ENCODE measurements around the gene C11orf97.
A peak's percentile ranks its signal among the peaks of the same experiment; 100 is the strongest.

C11orf97 gene

GRCh38 chr11:94493281-94494125 is 18.8 kb upstream of the C11orf97 start, which contains the start of the genes ANKRD49 and MRE11:
ANKRD49 (plus strand) TSS chr11:94493984; CDS start chr11:94496694, 2,710 bp downstream.
MRE11 (minus strand) TSS chr11:94493844; CDS start chr11:94492801, 1,043 bp downstream.
- TF ChIP-seq CTCF (IDR thresholded peaks at IDR 0.05; ENCODE audit: low read depth, low read length, poor library complexity, severe bottlenecking) = no peak
- TF ChIP-seq EZH2phosphoT487 (IDR thresholded peaks at IDR 0.05; ENCODE audit: borderline replicate concordance, low read length) = no peak

GRCh38 chr11:94494126-94494680 is 18.1 kb upstream of the C11orf97 start:
- H3K4me3 ChIP-seq (ENCODE audit: low read length) = peak overlapping the region; percentile 89

More at GRCh38 chr11:94493281-94494125, 18.8 kb upstream of the C11orf97 start, which contains the start of the genes ANKRD49 and MRE11:
- no peaks in the 10 kb centered on the region for H3K9me3 ChIP-seq (ENCODE audit: control insufficient read depth, insufficient read depth, low read length)
- H3K4me2 ChIP-seq (ENCODE audit: low read length) = peak within 1 kb of the TSS; percentile 78
- H3K4me1 ChIP-seq (ENCODE audit: control insufficient read depth, low read length) = peaks cover 22% of the 10 kb centered on the region
- H3K27me3 ChIP-seq (ENCODE audit: control insufficient read depth, low read length) = no peaks in the 10 kb centered on the region
- H3K9me2 ChIP-seq (replicated peaks; ENCODE audit: control insufficient read depth, low read length) = no peaks in the 10 kb centered on the region
- peaks cover 70% of the 10 kb centered on the region for H3K79me2 ChIP-seq (ENCODE audit: control insufficient read depth, low read length)
- peaks cover 61% of the 10 kb centered on the region for H3K36me3 ChIP-seq (ENCODE audit: control insufficient read depth, low read length)
- peak within 1 kb of the TSS; percentile 53 for H3K27ac ChIP-seq (ENCODE audit: low read depth, low read length)
- H3F3A ChIP-seq (ENCODE audit: control insufficient read depth, insufficient read depth) = no peaks in the 10 kb centered on the region
- peak within 1 kb of the TSS; percentile 89 for H3K4me3 ChIP-seq (ENCODE audit: low read length)
- H4K20me1 ChIP-seq (ENCODE audit: control insufficient read depth, insufficient read depth, low read depth, low read length) = no peaks in the 10 kb centered on the region

GRCh38 chr11:94500181-94500580 is 12.1 kb upstream of the C11orf97 start:
- no peaks in the 10 kb centered on the region for H3K9me2 ChIP-seq (replicated peaks; ENCODE audit: control insufficient read depth, low read length)
- H3K27ac ChIP-seq (ENCODE audit: low read depth, low read length) = no peak overlapping the region
- H3K36me3 ChIP-seq (ENCODE audit: control insufficient read depth, low read length) = peaks cover 43% of the 10 kb centered on the region
- H3K4me1 ChIP-seq (ENCODE audit: control insufficient read depth, low read length) = peaks cover 2% of the 10 kb centered on the region
- no peaks in the 10 kb centered on the region for H3K9me3 ChIP-seq (ENCODE audit: control insufficient read depth, insufficient read depth, low read length)
- H4K20me1 ChIP-seq (ENCODE audit: control insufficient read depth, insufficient read depth, low read depth, low read length) = no peaks in the 10 kb centered on the region
- TF ChIP-seq CTCF (IDR thresholded peaks at IDR 0.05; ENCODE audit: low read depth, low read length, poor library complexity, severe bottlenecking) (no peak), EZH2phosphoT487 (IDR thresholded peaks at IDR 0.05; ENCODE audit: borderline replicate concordance, low read length) (no peak)
- peaks cover 8% of the 10 kb centered on the region for H3K79me2 ChIP-seq (ENCODE audit: control insufficient read depth, low read length)
- H3K4me2 ChIP-seq (ENCODE audit: low read length) = no peak overlapping the region
- H3K4me3 ChIP-seq (ENCODE audit: low read length) = no peak overlapping the region
- no peaks in the 10 kb centered on the region for H3K27me3 ChIP-seq (ENCODE audit: control insufficient read depth, low read length)
- no peaks in the 10 kb centered on the region for H3F3A ChIP-seq (ENCODE audit: control insufficient read depth, insufficient read depth)

More at GRCh38 chr11:94494126-94494680, 18.1 kb upstream of the C11orf97 start:
- H3K27ac ChIP-seq (ENCODE audit: low read depth, low read length) = peak overlapping the region; percentile 53; the same call in 1 of the 2 replicates
- no peaks in the 10 kb centered on the region for H3K27me3 ChIP-seq (ENCODE audit: control insufficient read depth, low read length)
- H3K9me3 ChIP-seq (ENCODE audit: control insufficient read depth, insufficient read depth, low read length) = no peaks in the 10 kb centered on the region
- no peaks in the 10 kb centered on the region for H4K20me1 ChIP-seq (ENCODE audit: control insufficient read depth, insufficient read depth, low read depth, low read length)
- peaks cover 64% of the 10 kb centered on the region for H3K79me2 ChIP-seq (ENCODE audit: control insufficient read depth, low read length)
- H3F3A ChIP-seq (ENCODE audit: control insufficient read depth, insufficient read depth) = no peaks in the 10 kb centered on the region
- H3K4me2 ChIP-seq (ENCODE audit: low read length) = peak overlapping the region; percentile 78
- H3K36me3 ChIP-seq (ENCODE audit: control insufficient read depth, low read length) = peaks cover 61% of the 10 kb centered on the region
- H3K4me1 ChIP-seq (ENCODE audit: control insufficient read depth, low read length) = peaks cover 22% of the 10 kb centered on the region
- no peaks in the 10 kb centered on the region for H3K9me2 ChIP-seq (replicated peaks; ENCODE audit: control insufficient read depth, low read length)
- no peak for TF ChIP-seq EZH2phosphoT487 (IDR thresholded peaks at IDR 0.05; ENCODE audit: borderline replicate concordance, low read length)
- no peak for TF ChIP-seq CTCF (IDR thresholded peaks at IDR 0.05; ENCODE audit: low read depth, low read length, poor library complexity, severe bottlenecking)
